Endodermal cell (in vitro differentiated cells): ENCODE data around the gene RAB24. TPM values are rescaled to one million over a fixed set of nuclear protein-coding genes. Genes with fewer than 3 reads are reported as not detected.

Source experiments
- DNase-seq: peaks from one replicate; pipeline ENCODE4 v3.0.0-alpha.2; 2017
- H3K27ac ChIP-seq: 2 replicates; pipeline ENCODE4 v1.5.1; 2013; ENCODE audit warnings: mild to moderate bottlenecking, low read depth, low read length, moderate library complexity
- H3K27me3 ChIP-seq: 2 replicates; pipeline ENCODE4 v1.6.1; 2013; ENCODE audit warnings: mild to moderate bottlenecking, low read length, moderate library complexity; ENCODE audit not compliant: insufficient read depth, control insufficient read depth, poor library complexity, severe bottlenecking
- H3K36me3 ChIP-seq: 2 replicates; pipeline ENCODE4 v1.7.0; 2013; ENCODE audit warnings: mild to moderate bottlenecking, low read length, moderate library complexity; ENCODE audit not compliant: control insufficient read depth, insufficient read depth
- H3K4me1 ChIP-seq: one replicate; pipeline ENCODE4 v1.7.0; 2013; ENCODE audit warnings: low read length; ENCODE audit not compliant: control insufficient read depth, insufficient read depth
- H3K4me3 ChIP-seq: 2 replicates; pipeline ENCODE4 v1.5.1; 2013; ENCODE audit warnings: mild to moderate bottlenecking, low read length, moderate library complexity
- H3K9ac ChIP-seq: 2 replicates; pipeline ENCODE4 v1.6.1; 2013; ENCODE audit warnings: mild to moderate bottlenecking, low read length, moderate library complexity; ENCODE audit not compliant: poor library complexity, severe bottlenecking; ENCODE audit errors: extremely low read depth
- H3K9me3 ChIP-seq: 2 replicates; pipeline ENCODE4 v1.6.1; 2013; ENCODE audit warnings: mild to moderate bottlenecking, low read length, moderate library complexity; ENCODE audit not compliant: control insufficient read depth
- H3K27ac Mint-ChIP-seq: 2 replicates; pipeline ENCODE4 v1.8.0; 2020; ENCODE audit warnings: mixed read lengths
- H3K27me3 Mint-ChIP-seq: 2 replicates; pipeline ENCODE4 v1.8.0; 2021; ENCODE audit warnings: mild to moderate bottlenecking, mixed read lengths; ENCODE audit not compliant: insufficient read depth
- H3K36me3 Mint-ChIP-seq: 2 replicates; pipeline ENCODE4 v1.8.0; 2020; ENCODE audit warnings: low read depth, mixed read lengths
- H3K4me1 Mint-ChIP-seq: 2 replicates; pipeline ENCODE4 v1.8.0; 2020; ENCODE audit warnings: mixed read lengths
- H3K4me3 Mint-ChIP-seq: 2 replicates; pipeline ENCODE4 v1.8.0; 2020; ENCODE audit warnings: mild to moderate bottlenecking, moderate library complexity, mixed read lengths
- H3K9me3 Mint-ChIP-seq: 2 replicates; pipeline ENCODE4 v1.8.0; 2020; ENCODE audit warnings: mild to moderate bottlenecking, mixed read lengths
- WGBS, 2 experiments: methylation state at CpG; one replicate each; pipeline versions ENCODE4 v1.1.5 to v1.1.7; 2013; ENCODE audit warnings: missing lambda C conversion rate in 2 of 2, mixed read lengths in 1 of 2; ENCODE audit not compliant: insufficient coverage in 1 of 2, insufficient read length in 1 of 2; 5-methylcytosine and 5-hydroxymethylcytosine counted together
- total RNA-seq, 2 donors: library from RNA; stranded (reverse); fragmentation: NEBNext Ultra II Directional in 1 of 2; extraction: Animal tissue kit (Norgen Biotek cat#: 25700) in 1 of 2; gene quantifications; 2 replicates in 1 of 2; 3 replicates in 1 of 2; pipeline ENCODE4 v1.2.1, GENCODE V29; 2021
- TF ChIP-seq, protein P1 (sequence below): fragments of 200-600 bp; sonication (generic); conservative IDR thresholded peaks from 2 replicates; pipeline ENCODE4 v1.5.0; 2021; ENCODE audit warnings: antibody characterized with exemption, mild to moderate bottlenecking

The RAB24 gene
- total RNA-seq, 2 donors from 2014 or later, result 13.8 to 25.1 TPM

DNA sequence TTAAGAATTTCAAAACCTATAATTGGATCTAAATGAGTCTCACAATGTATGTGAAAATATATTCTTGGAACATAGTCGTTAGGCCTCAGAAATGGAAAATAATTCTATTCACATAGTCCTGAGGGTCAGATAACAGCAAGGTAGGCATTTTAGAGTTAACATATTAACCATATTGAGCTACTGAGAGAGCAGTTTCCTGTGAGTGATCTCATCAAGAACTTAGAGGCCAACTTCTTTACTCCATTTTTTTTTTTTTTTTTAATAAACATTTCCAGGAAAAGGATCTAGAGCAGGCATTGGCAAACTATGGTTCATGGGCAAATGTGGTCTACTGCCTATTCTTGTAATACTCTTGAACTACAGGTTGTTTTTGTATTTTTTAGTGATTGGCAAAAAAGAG is 26.6 kb downstream of the RAB24 start:
- H3K36me3 ChIP-seq, result peaks cover 91% of the 10 kb centered on the region

DNA sequence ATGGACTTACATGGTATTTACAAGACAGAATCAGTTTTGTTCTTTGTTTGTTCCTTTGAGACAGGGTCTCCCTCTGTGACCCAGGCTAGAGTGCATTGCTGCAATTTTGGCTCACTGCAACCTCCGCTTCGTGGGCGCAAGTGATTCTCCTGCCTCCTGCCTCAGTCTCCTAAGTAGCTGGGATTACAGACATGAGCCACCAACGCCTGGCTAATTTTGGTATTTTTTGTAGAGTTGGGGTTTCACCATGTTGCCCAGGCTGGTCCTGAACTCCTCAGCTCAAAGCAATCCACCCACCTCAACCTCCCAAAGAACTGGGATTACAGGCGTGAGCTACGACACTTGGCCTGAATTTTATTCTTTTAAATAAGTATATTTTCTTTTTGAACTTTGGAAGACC is 27.6 kb downstream of the RAB24 start:
- peaks cover 90% of the 10 kb centered on the region for H3K36me3 ChIP-seq

More for the DNA sequence above, 26.6 kb downstream of the RAB24 start:
- no peaks in the 10 kb centered on the region for H3K27me3 ChIP-seq
- H3K4me1 ChIP-seq, result no peaks in the 10 kb centered on the region
- H3K27ac ChIP-seq, result no peak overlapping the region
- no peak for DNase-seq
- Mint-ChIP-seq H3K4me1 (no peaks in the 10 kb centered on the region), H3K36me3 (peaks cover 79% of the 10 kb centered on the region), H3K27ac (no peak overlapping the region), H3K4me3 (no peak overlapping the region), H3K27me3 (no peaks in the 10 kb centered on the region), H3K9me3 (no peaks in the 10 kb centered on the region)
- no peak overlapping the region for H3K4me3 ChIP-seq
- TF ChIP-seq, protein P1, sequence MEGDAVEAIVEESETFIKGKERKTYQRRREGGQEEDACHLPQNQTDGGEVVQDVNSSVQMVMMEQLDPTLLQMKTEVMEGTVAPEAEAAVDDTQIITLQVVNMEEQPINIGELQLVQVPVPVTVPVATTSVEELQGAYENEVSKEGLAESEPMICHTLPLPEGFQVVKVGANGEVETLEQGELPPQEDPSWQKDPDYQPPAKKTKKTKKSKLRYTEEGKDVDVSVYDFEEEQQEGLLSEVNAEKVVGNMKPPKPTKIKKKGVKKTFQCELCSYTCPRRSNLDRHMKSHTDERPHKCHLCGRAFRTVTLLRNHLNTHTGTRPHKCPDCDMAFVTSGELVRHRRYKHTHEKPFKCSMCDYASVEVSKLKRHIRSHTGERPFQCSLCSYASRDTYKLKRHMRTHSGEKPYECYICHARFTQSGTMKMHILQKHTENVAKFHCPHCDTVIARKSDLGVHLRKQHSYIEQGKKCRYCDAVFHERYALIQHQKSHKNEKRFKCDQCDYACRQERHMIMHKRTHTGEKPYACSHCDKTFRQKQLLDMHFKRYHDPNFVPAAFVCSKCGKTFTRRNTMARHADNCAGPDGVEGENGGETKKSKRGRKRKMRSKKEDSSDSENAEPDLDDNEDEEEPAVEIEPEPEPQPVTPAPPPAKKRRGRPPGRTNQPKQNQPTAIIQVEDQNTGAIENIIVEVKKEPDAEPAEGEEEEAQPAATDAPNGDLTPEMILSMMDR, result no peak
- WGBS, 2 experiments, result 94% methylated on average over 1 of the region's 1 CpG; no CpG with 5 or more reads in 1 of the 2 experiments
- H3K9ac ChIP-seq, result no peak overlapping the region
- H3K9me3 ChIP-seq, result no peaks in the 10 kb centered on the region

DNA sequence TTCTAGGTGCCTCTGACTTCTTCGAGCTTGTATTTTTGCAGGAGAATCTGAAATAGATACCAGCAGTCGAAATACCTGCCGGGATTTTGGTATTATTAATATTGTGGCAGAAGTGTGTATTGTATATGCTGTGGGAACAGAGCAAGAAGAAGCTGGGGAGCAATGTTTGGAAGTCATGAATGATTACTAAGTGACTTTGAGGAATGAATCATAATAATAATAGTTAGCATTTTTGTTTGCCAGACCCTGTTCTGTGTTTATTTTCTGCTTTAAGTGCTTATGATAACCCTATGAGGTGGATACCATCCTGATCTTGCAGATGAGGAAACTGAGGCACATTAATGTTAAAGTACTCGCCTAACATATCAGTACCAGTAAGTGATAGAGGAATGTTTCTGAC is 32.4 kb downstream of the RAB24 start:
- H3K27me3 Mint-ChIP-seq, result no peaks in the 10 kb centered on the region
- H3K9me3 ChIP-seq, result no peaks in the 10 kb centered on the region
- H3K9me3 Mint-ChIP-seq, result no peaks in the 10 kb centered on the region
- H3K4me1 ChIP-seq, result no peaks in the 10 kb centered on the region
- H3K4me3 Mint-ChIP-seq, result no peak overlapping the region
- H3K4me1 Mint-ChIP-seq, result peaks cover 4% of the 10 kb centered on the region
- H3K27ac ChIP-seq, result no peak overlapping the region
- 99 to 100% methylated on average over 3 to 4 of the region's 4 CpGs for WGBS, 2 experiments
- H3K9ac ChIP-seq, result no peak overlapping the region
- no peaks in the 10 kb centered on the region for H3K27me3 ChIP-seq
- H3K36me3 Mint-ChIP-seq, result peaks cover 85% of the 10 kb centered on the region
- TF ChIP-seq, protein P1, result no peak
- DNase-seq, result no peak
- H3K36me3 ChIP-seq, result peaks cover 93% of the 10 kb centered on the region
- peak overlapping the region; percentile 49 for H3K27ac Mint-ChIP-seq
- no peak overlapping the region for H3K4me3 ChIP-seq

More for the DNA sequence above, 27.6 kb downstream of the RAB24 start:
- TF ChIP-seq, protein P1, result no peak
- Mint-ChIP-seq H3K27me3 (no peaks in the 10 kb centered on the region), H3K27ac (no peak overlapping the region), H3K36me3 (peaks cover 82% of the 10 kb centered on the region), H3K4me3 (no peak overlapping the region), H3K4me1 (no peaks in the 10 kb centered on the region), H3K9me3 (no peaks in the 10 kb centered on the region)
- no peak overlapping the region for H3K9ac ChIP-seq
- no peaks in the 10 kb centered on the region for H3K9me3 ChIP-seq
- no peaks in the 10 kb centered on the region for H3K27me3 ChIP-seq
- DNase-seq, result no peak
- no peak overlapping the region for H3K4me3 ChIP-seq
- H3K4me1 ChIP-seq, result no peaks in the 10 kb centered on the region
- no peak overlapping the region for H3K27ac ChIP-seq
- WGBS, 2 experiments, result 80 to 97% methylated on average over 4 to 6 of the region's 6 CpGs
